H1 (cell line): ENCODE measurements around the gene TRABD2A. TPM values are rescaled to one million over a fixed set of nuclear protein-coding genes. Genes with fewer than 3 reads are reported as not detected.

ENCODE experiments used
- CTCF ChIA-PET: fragments of 300-600 bp; sonication (Branson Sonifier 250); formaldehyde crosslinking; loops from one replicate; lab custom pipeline; 2021; ENCODE audit not compliant: partially characterized antibody; lab: Charles Lee
- POLR2A ChIA-PET: fragments of 300-600 bp; sonication (Branson Sonifier 250); formaldehyde crosslinking; loops from one replicate; lab custom pipeline; 2021; ENCODE audit warnings: inconsistent platforms; ENCODE audit not compliant: partially characterized antibody; lab: Charles Lee
- DNase-seq, 2 experiments: peaks; one replicate each; pipeline versions ENCODE4 v3.0.0 to v3.0.0-alpha.2; 2010 to 2022; ENCODE audit warnings: low spot score in 2 of 2, low read depth in 1 of 2, mixed read lengths in 1 of 2
- FAIRE-seq: peaks from 2 replicates; lab custom pipeline; 2011; peaks lifted over from hg19 to GRCh38; lab: Jason Lieb, UNC
- H2AFZ ChIP-seq: 2 replicates; pipeline ENCODE4 v1.8.1; 2012; ENCODE audit warnings: low read length, inconsistent platforms
- H2AK5ac ChIP-seq: 2 replicates; pipeline ENCODE4 v1.6.1; 2013; ENCODE audit warnings: low read depth, low read length
- H2BK120ac ChIP-seq: replicated peaks from 2 replicates; pipeline ENCODE3; 2013; ENCODE audit warnings: low read depth, low read length, inconsistent platforms
- H2BK12ac ChIP-seq: 2 replicates; pipeline ENCODE4 v1.6.1; 2013; ENCODE audit warnings: low read depth, low read length
- H2BK15ac ChIP-seq: 2 replicates; pipeline ENCODE4 v1.6.1; 2013; ENCODE audit warnings: low read length
- H2BK20ac ChIP-seq: 2 replicates; pipeline ENCODE4 v1.6.1; 2013; ENCODE audit warnings: low read length
- H2BK5ac ChIP-seq: 2 replicates; pipeline ENCODE4 v1.6.1; 2013; ENCODE audit warnings: low read depth, low read length
- H3K14ac ChIP-seq: 2 replicates; pipeline ENCODE4 v1.6.1; 2013; ENCODE audit warnings: inconsistent platforms; ENCODE audit not compliant: insufficient read length
- H3K18ac ChIP-seq: 2 replicates; pipeline ENCODE4 v1.6.1; 2013; ENCODE audit warnings: low read length; ENCODE audit errors: extremely low read depth
- H3K23ac ChIP-seq: 2 replicates; pipeline ENCODE4 v1.6.1; 2013; ENCODE audit warnings: inconsistent platforms; ENCODE audit not compliant: insufficient read length
- H3K23me2 ChIP-seq: 2 replicates; pipeline ENCODE4 v1.6.1; 2013; ENCODE audit warnings: low read depth, low read length
- H3K27ac ChIP-seq: 2 replicates; pipeline ENCODE4 v1.6.1; 2011; ENCODE audit warnings: low read depth, low read length, inconsistent platforms
- H3K27me3 ChIP-seq, 4 experiments: replicated peaks in 1 of 4; 1 replicate in 1 of 4; 2 replicates in 3 of 4; pipeline versions ENCODE4 v1.6.1 to v1.8.1; 2011 to 2013; ENCODE audit warnings: low read length in 3 of 4, mild to moderate bottlenecking in 3 of 4, inconsistent platforms in 2 of 4, mixed read lengths in 2 of 4, moderate library complexity in 1 of 4; ENCODE audit not compliant: control insufficient read depth in 3 of 4, insufficient read depth in 3 of 4; ENCODE audit errors: extremely low read depth in 1 of 4
- H3K36me3 ChIP-seq, 4 experiments: 2 replicates each; pipeline versions ENCODE4 v1.6.1 to v1.8.1; 2011 to 2013; ENCODE audit warnings: mild to moderate bottlenecking in 4 of 4, low read length in 3 of 4, moderate library complexity in 2 of 4, control low read depth in 1 of 4, inconsistent platforms in 1 of 4; ENCODE audit not compliant: insufficient read depth in 4 of 4, control insufficient read depth in 2 of 4
- H3K4ac ChIP-seq: replicated peaks from 2 replicates; pipeline ENCODE3; 2013; ENCODE audit warnings: low read length, low read depth, mixed read lengths, inconsistent platforms; ENCODE audit not compliant: insufficient read length
- H3K4me1 ChIP-seq, 4 experiments: replicated peaks in 1 of 4; 1 replicate in 1 of 4; 2 replicates in 3 of 4; pipeline versions ENCODE4 v1.6.1 to v1.8.1; 2011 to 2013; ENCODE audit warnings: low read length in 3 of 4, inconsistent platforms in 2 of 4, mixed read lengths in 1 of 4; ENCODE audit not compliant: insufficient read depth in 4 of 4, control insufficient read depth in 3 of 4
- H3K4me2 ChIP-seq, 2 experiments: 2 replicates each; pipeline versions ENCODE4 v1.6.1 to v1.8.1; 2011 to 2013; ENCODE audit warnings: low read depth in 2 of 2, low read length in 2 of 2, control low read depth in 1 of 2, inconsistent platforms in 1 of 2, mild to moderate bottlenecking in 1 of 2; ENCODE audit not compliant: insufficient read depth in 1 of 2
- H3K4me3 ChIP-seq, 4 experiments: fragments of 200-600, 300-600 bp in 1 of 4; sonication (generic), shearing (Covaris generic), sonication (Bioruptor Twin) in 1 of 4; 2 replicates each; pipeline versions ENCODE4 v1.5.1 to v1.8.1; 2011 to 2016; ENCODE audit warnings: low read length in 4 of 4, low read depth in 3 of 4, control low read depth in 2 of 4, inconsistent platforms in 2 of 4, mild to moderate bottlenecking in 2 of 4, mixed read lengths in 1 of 4, moderate library complexity in 1 of 4; ENCODE audit not compliant: insufficient read depth in 2 of 4; ENCODE audit errors: extremely low read depth in 1 of 4
- H3K56ac ChIP-seq: replicated peaks from 2 replicates; pipeline ENCODE3; 2013; ENCODE audit warnings: low read depth, mild to moderate bottlenecking, mixed read lengths, low read length, inconsistent platforms; ENCODE audit not compliant: insufficient read length
- H3K79me1 ChIP-seq: 2 replicates; pipeline ENCODE4 v1.6.1; 2013; ENCODE audit warnings: low read depth, low read length, control low read depth
- H3K79me2 ChIP-seq, 2 experiments: 2 replicates each; pipeline versions ENCODE4 v1.6.1 to v1.8.1; 2012 to 2013; ENCODE audit warnings: low read length in 2 of 2, mild to moderate bottlenecking in 2 of 2, inconsistent platforms in 1 of 2; ENCODE audit not compliant: insufficient read depth in 2 of 2, control insufficient read depth in 1 of 2
- H3K9ac ChIP-seq, 4 experiments: replicated peaks in 1 of 4; 1 replicate in 1 of 4; 2 replicates in 3 of 4; pipeline versions ENCODE4 v1.6.1 to v1.8.1; 2011 to 2013; ENCODE audit warnings: low read depth in 3 of 4, low read length in 3 of 4, control low read depth in 2 of 4, mild to moderate bottlenecking in 2 of 4, moderate library complexity in 2 of 4, inconsistent platforms in 1 of 4; ENCODE audit errors: extremely low read depth in 1 of 4
- H3K9me3 ChIP-seq, 2 experiments: 2 replicates each; pipeline versions ENCODE4 v1.6.1 to v1.8.1; 2012 to 2013; ENCODE audit warnings: mild to moderate bottlenecking in 2 of 2, moderate library complexity in 2 of 2, control low read depth in 1 of 2, inconsistent platforms in 1 of 2, low read depth in 1 of 2, low read length in 1 of 2, mixed read lengths in 1 of 2; ENCODE audit not compliant: insufficient read depth in 2 of 2
- H4K20me1 ChIP-seq, 2 experiments: replicated peaks in 1 of 2; 2 replicates each; pipeline versions ENCODE3 to v1.8.1; 2011 to 2013; ENCODE audit warnings: inconsistent platforms in 2 of 2, low read length in 2 of 2, mild to moderate bottlenecking in 1 of 2; ENCODE audit not compliant: insufficient read depth in 2 of 2, control insufficient read depth in 1 of 2
- H4K5ac ChIP-seq: 2 replicates; pipeline ENCODE4 v1.6.1; 2013; ENCODE audit warnings: low read length, low read depth, mixed read lengths, inconsistent platforms; ENCODE audit not compliant: insufficient read length
- H4K8ac ChIP-seq: 2 replicates; pipeline ENCODE4 v1.8.0; 2013; ENCODE audit warnings: mild to moderate bottlenecking, moderate library complexity, low read length, inconsistent platforms; ENCODE audit not compliant: insufficient read depth; ENCODE audit errors: extremely low read depth
- H4K91ac ChIP-seq: replicated peaks from 2 replicates; pipeline ENCODE3; 2013; ENCODE audit warnings: low read length, mixed read lengths, inconsistent platforms; ENCODE audit not compliant: insufficient read length
- ATF2 ChIP-seq: IDR thresholded peaks from 2 replicates; pipeline ENCODE4 v1.6.1; 2012; ENCODE audit warnings: low read length, inconsistent platforms
- BCL11A ChIP-seq, 2 experiments: IDR thresholded peaks; one replicate each; pipeline ENCODE4 v1.6.1; 2011; ENCODE audit warnings: low read depth in 2 of 2, low read length in 2 of 2, mild to moderate bottlenecking in 2 of 2
- CHD2 ChIP-seq: IDR thresholded peaks from 2 replicates; pipeline ENCODE4 v1.6.1; 2012; ENCODE audit warnings: low read length, improper control_type of control experiment
- JUN ChIP-seq: IDR thresholded peaks from 2 replicates; pipeline ENCODE4 v1.6.1; 2011; ENCODE audit warnings: low read depth, mild to moderate bottlenecking, improper control_type of control experiment, low read length
- POU5F1 ChIP-seq: IDR thresholded peaks from 2 replicates; pipeline ENCODE4 v1.6.1; 2011; ENCODE audit warnings: low read depth, mild to moderate bottlenecking, low read length, moderate library complexity
- YY1 ChIP-seq: IDR thresholded peaks from 2 replicates; pipeline ENCODE4 v1.6.1; 2011; ENCODE audit warnings: low read depth, mild to moderate bottlenecking, low read length
- WGBS, 2 experiments: shearing (Covaris generic) in 1 of 2; methylation state at CpG; one replicate each; pipeline versions ENCODE4 v1.1.6 to v1.1.7; 2013 to 2015; ENCODE audit warnings: low lambda C conversion rate in 2 of 2, mixed read lengths in 2 of 2, inconsistent platforms in 1 of 2, low coverage in 1 of 2, missing lambda C conversion rate in 1 of 2; ENCODE audit not compliant: insufficient replicate concordance in 2 of 2, insufficient coverage in 1 of 2, insufficient read length in 1 of 2; ENCODE audit errors: extremely low coverage in 1 of 2, missing lambda C conversion rate in 1 of 2; 5-methylcytosine and 5-hydroxymethylcytosine counted together
- polyA plus RNA-seq, 7 experiments: library from polyadenylated mRNA; depleted of rRNA in 3 of 7; stranded (reverse) in 5 of 7; unstranded in 2 of 7; fragments of >200 nt in 5 of 7; fragments of 200-250 nt in 2 of 7; gene quantifications; 1 replicate in 5 of 7; 2 replicates in 1 of 7; 4 replicates in 1 of 7; pipeline versions ENCODE4 v1.2.1 to v1.2.3, GENCODE V29; 2011 to 2013; ENCODE audit warnings: missing spikeins in 2 of 7, mixed read lengths in 2 of 7
- total RNA-seq: library from RNA; stranded (reverse); fragmentation: NEBNext Ultra II Directional; extraction: Animal tissue kit (Norgen Biotek cat#: 25700); gene quantifications from 2 replicates; pipeline ENCODE4 v1.2.1, GENCODE V29; 2021

Gene TRABD2A
- total and polyA plus RNA-seq, 2 of the 8 experiments (the other 6 are each of a cell fraction or from before 2014, with no cell fraction given), result 17.3 to 18.6 TPM

GRCh38 chr2:84901593-84902120 lies 20.8 kb upstream of the TRABD2A start:
- Histone ChIP-seq H3K79me1 (no peaks in the 10 kb centered on the region), H3K4me3 (no peak overlapping the region), H2BK5ac (no peak overlapping the region), H4K5ac (no peak overlapping the region), H3K4ac (no peak overlapping the region), H3K27ac (no peak overlapping the region), H3K9me3 (no peaks in the 10 kb centered on the region), H2AFZ (no peak overlapping the region), H3K4me1 (peaks cover 0 to 5% (median 1%) of the 10 kb centered on the region in 4 experiments; a peak in 3 of 7 replicates), H4K91ac (no peak overlapping the region), H2BK20ac (no peak overlapping the region), H3K56ac (no peak overlapping the region), H3K27me3 (peaks cover 0 to 10% (median 8%) of the 10 kb centered on the region in 4 experiments; a peak in 6 of 7 replicates), H3K36me3 (peaks cover 0 to 2% (median 0%) of the 10 kb centered on the region in 4 experiments; a peak in 1 of 8 replicates), H3K23me2 (peaks cover 9% of the 10 kb centered on the region), H3K23ac (no peak overlapping the region), H2BK120ac (no peak overlapping the region), H2AK5ac (no peak overlapping the region), H4K8ac (no peak overlapping the region), H2BK12ac (no peak overlapping the region), H3K18ac (no peak overlapping the region), H3K14ac (no peak overlapping the region), H4K20me1 (no peaks in the 10 kb centered on the region), H3K4me2 (no peak overlapping the region), H3K79me2 (peaks cover 0 to 10% of the 10 kb centered on the region in 2 experiments; a peak in 1 of 4 replicates), H3K9ac (no peak overlapping the region), H2BK15ac (no peak overlapping the region)
- 100% methylated on average over 2 of the region's 2 CpGs; no CpG with 5 or more reads in 1 of the 2 experiments for WGBS, 2 experiments
- POLR2A ChIA-PET, result interaction anchor here (0.8 kb wide), 1 partner anchor 18 kb away, joined by 3 read pairs; no protein-coding TSS in a partner anchor
- TF ChIP-seq ATF2 (no peak), JUN (no peak), CHD2 (no peak), BCL11A (IDR thresholded peaks at IDR 0.05; ENCODE audit: low read depth in 2 of 2, low read length in 2 of 2) (no peak), YY1 (no peak), POU5F1 (no peak)
- DNase-seq, result no peak
- FAIRE-seq, result no peak
- CTCF ChIA-PET, result interaction anchor here (4.9 to 6.1 kb wide), 2 partner anchors 21 to 24 kb away, joined by 17 to 31 read pairs; partner anchors contain the start of gene TRABD2A
